ENCODE data around the gene GABBR1.

Gene GABBR1

DNA sequence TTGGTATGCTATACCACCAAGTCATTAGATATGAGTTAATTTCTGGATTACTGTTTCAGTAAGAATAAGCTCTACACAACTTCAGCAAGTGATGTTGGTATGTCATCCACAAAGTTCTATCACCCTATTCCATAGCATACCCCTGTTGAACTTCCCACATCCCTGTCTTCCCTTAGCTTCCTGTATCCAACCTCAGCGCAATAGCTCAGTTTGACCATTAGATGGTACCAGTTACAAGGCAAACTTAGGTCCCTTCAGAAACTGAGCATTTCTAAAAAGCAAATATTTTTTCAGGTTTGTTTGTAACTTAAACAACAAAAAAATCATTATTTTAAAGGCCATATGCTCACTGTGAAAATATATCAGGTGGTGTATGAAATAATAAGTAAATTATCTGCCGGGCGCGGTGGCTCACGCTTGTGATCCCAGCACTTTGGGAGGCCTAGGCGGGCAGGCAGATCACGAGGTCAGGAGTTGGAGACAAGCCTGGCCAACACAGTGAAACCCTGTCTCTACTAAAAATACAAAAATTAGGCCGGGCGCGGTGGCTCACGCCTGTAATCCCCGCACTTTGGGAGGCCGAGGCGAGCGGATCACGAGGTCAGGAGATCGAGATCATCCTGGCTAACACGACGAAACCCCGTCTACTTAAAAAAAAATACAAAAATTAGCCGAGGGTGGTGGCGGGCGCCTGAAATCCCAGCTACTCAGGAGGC, 15.1 kb upstream of the GABBR1 start:
- H4K20me1 ChIP-seq (ENCODE audit: insufficient read depth), result no peaks in the 10 kb centered on the region
- no peak overlapping the region for H3K9ac ChIP-seq
- TF ChIP-seq, protein P1, sequence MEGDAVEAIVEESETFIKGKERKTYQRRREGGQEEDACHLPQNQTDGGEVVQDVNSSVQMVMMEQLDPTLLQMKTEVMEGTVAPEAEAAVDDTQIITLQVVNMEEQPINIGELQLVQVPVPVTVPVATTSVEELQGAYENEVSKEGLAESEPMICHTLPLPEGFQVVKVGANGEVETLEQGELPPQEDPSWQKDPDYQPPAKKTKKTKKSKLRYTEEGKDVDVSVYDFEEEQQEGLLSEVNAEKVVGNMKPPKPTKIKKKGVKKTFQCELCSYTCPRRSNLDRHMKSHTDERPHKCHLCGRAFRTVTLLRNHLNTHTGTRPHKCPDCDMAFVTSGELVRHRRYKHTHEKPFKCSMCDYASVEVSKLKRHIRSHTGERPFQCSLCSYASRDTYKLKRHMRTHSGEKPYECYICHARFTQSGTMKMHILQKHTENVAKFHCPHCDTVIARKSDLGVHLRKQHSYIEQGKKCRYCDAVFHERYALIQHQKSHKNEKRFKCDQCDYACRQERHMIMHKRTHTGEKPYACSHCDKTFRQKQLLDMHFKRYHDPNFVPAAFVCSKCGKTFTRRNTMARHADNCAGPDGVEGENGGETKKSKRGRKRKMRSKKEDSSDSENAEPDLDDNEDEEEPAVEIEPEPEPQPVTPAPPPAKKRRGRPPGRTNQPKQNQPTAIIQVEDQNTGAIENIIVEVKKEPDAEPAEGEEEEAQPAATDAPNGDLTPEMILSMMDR (conservative IDR thresholded peaks at IDR 0.05; ENCODE audit: low read depth, low read length), result peak; percentile 66
- no peaks in the 10 kb centered on the region for H3K79me2 ChIP-seq (ENCODE audit: insufficient read depth, low read depth)
- H2AFZ ChIP-seq (ENCODE audit: low read depth), result no peak overlapping the region
- H3K27me3 ChIP-seq (ENCODE audit: insufficient read depth, low read depth), result no peaks in the 10 kb centered on the region
- no peak overlapping the region for H3K27ac ChIP-seq
- no peaks in the 10 kb centered on the region for H3K36me3 ChIP-seq (ENCODE audit: insufficient read depth)
- H3K4me1 ChIP-seq (ENCODE audit: low read depth, poor library complexity, severe bottlenecking), result peaks cover 7% of the 10 kb centered on the region
- H3K4me2 ChIP-seq, result no peak overlapping the region
- no peak overlapping the region for H3K4me3 ChIP-seq (IDR thresholded peaks at IDR 0.05; ENCODE audit: insufficient read depth, low read depth, low read length)

DNA sequence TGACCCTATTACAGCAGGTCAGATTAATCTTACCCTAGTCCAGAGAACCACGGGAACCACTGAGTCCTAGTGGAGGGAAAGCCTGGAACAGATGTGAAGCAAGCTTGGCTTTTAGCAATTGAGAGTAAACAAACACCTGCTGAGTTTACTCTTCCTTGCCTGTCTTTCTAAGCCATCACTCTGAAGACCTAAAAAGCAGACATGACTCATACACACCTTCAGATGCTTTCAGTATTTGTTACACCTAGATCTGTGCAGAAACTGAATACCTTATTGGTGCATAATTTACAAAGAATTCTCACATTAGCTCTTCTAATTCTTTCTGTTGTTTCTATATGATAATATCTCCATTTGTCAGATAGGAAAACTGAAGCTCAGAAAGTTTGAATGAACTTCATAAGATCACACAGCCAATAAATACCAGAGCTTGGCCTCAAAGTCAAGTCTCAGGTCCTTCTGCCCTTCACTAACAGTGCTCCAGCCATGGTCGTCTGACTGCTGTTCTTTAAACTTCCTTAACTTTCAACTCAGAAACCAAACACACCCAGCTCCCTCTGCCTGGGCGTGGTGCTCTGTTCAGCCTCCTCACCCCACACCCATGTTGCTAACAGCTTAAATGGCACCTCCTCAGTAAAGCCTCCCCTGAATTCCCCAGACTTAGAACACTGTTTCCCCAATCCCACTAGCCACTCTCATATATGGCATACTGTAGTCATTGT, 8.6 kb upstream of the GABBR1 start:
- Histone ChIP-seq H3K79me2 (ENCODE audit: insufficient read depth, low read depth) (no peaks in the 10 kb centered on the region), H3K27ac (no peak overlapping the region), H3K27me3 (ENCODE audit: insufficient read depth, low read depth) (no peaks in the 10 kb centered on the region), H3K9ac (no peak overlapping the region), H3K4me2 (no peak overlapping the region), H2AFZ (ENCODE audit: low read depth) (no peak overlapping the region), H3K4me1 (ENCODE audit: low read depth, poor library complexity, severe bottlenecking) (no peaks in the 10 kb centered on the region), H4K20me1 (ENCODE audit: insufficient read depth) (no peaks in the 10 kb centered on the region), H3K4me3 (IDR thresholded peaks at IDR 0.05; ENCODE audit: insufficient read depth, low read depth, low read length) (no peak overlapping the region), H3K36me3 (ENCODE audit: insufficient read depth) (no peaks in the 10 kb centered on the region)
- TF ChIP-seq, protein P1 (conservative IDR thresholded peaks at IDR 0.05; ENCODE audit: low read depth, low read length), result no peak

DNA sequence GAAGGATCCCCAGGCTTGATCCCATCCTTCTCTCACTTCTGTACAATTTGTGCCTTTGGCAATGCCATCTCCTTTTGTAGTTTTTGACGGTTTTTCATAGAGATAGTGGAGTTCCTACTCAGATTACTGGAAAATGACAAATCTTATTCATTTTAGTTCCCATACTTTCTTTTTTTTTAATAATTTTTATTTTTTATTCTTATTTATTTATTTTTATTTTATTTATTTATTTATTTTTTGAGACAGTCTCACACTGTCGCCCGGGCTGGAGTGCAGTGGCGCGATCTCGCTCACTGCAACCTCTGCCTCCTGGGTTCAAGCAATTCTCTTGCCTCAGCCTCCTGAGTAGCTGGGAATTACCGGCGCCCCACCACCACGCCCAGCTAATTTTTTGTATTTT, 4.3 kb upstream of the GABBR1 start:
- no peaks in the 10 kb centered on the region for H3K79me2 ChIP-seq (ENCODE audit: insufficient read depth, low read depth)
- H3K4me2 ChIP-seq, result no peak overlapping the region
- H4K20me1 ChIP-seq (ENCODE audit: insufficient read depth), result no peaks in the 10 kb centered on the region
- TF ChIP-seq, protein P1 (conservative IDR thresholded peaks at IDR 0.05; ENCODE audit: low read depth, low read length), result no peak
- H3K27ac ChIP-seq, result no peak overlapping the region
- no peak overlapping the region for H2AFZ ChIP-seq (ENCODE audit: low read depth)
- H3K9ac ChIP-seq, result no peak overlapping the region
- H3K36me3 ChIP-seq (ENCODE audit: insufficient read depth), result no peaks in the 10 kb centered on the region
- H3K4me1 ChIP-seq (ENCODE audit: low read depth, poor library complexity, severe bottlenecking), result no peaks in the 10 kb centered on the region
- H3K27me3 ChIP-seq (ENCODE audit: insufficient read depth, low read depth), result no peaks in the 10 kb centered on the region
- no peak overlapping the region for H3K4me3 ChIP-seq (IDR thresholded peaks at IDR 0.05; ENCODE audit: insufficient read depth, low read depth, low read length)

DNA sequence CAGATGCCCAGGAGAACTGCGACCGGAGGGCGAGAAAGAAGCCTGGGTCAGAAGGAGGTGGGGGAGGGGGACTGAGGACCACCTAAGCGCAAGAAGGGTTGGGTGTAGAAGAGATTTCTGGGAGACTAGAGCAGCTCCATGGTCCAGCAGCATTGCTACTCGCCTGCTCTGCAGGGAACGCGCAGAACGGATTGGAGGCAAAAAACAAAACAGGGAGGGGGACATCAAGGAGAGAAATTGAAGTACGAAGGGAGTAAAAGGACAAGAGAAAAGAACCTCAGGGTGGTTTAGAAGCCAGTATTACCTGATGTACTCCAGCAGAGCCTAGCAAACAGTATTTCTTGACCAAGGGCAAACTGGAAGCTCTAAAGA, 537 bp upstream of the GABBR1 start:
- Histone ChIP-seq H3K36me3 (ENCODE audit: insufficient read depth) (no peaks in the 10 kb centered on the region), H2AFZ (ENCODE audit: low read depth) (peak overlapping the region; percentile 80), H3K27ac (no peak overlapping the region)

More for the DNA sequence above, 537 bp upstream of the GABBR1 start:
- Histone ChIP-seq H3K4me3 (IDR thresholded peaks at IDR 0.05; ENCODE audit: insufficient read depth, low read depth, low read length) (no peak overlapping the region), H3K27me3 (ENCODE audit: insufficient read depth, low read depth) (no peaks in the 10 kb centered on the region), H4K20me1 (ENCODE audit: insufficient read depth) (no peaks in the 10 kb centered on the region), H3K4me2 (peak overlapping the region; percentile 75), H3K4me1 (ENCODE audit: low read depth, poor library complexity, severe bottlenecking) (peaks cover 15% of the 10 kb centered on the region), H3K9ac (peak overlapping the region; percentile 13; the same call in 1 of the 2 replicates), H3K79me2 (ENCODE audit: insufficient read depth, low read depth) (no peaks in the 10 kb centered on the region)
- TF ChIP-seq, protein P1 (conservative IDR thresholded peaks at IDR 0.05; ENCODE audit: low read depth, low read length), result no peak

All from KMS-11 (cell line).